Trophoblast cell (in vitro differentiated cells and primary cell): ENCODE measurements around the gene IFITM10.

Experiments
- DNase-seq, 2 donors: peaks; one replicate each; pipeline ENCODE4 v3.0.0-alpha.2; 2016
- H2AFZ ChIP-seq: 2 replicates; pipeline ENCODE4 v1.6.1; 2013; ENCODE audit warnings: low read length, moderate library complexity, mild to moderate bottlenecking; ENCODE audit not compliant: insufficient read depth, poor library complexity
- H2AK5ac ChIP-seq: 2 replicates; pipeline ENCODE4 v1.6.1; 2013; ENCODE audit warnings: mild to moderate bottlenecking, low read length
- H2BK120ac ChIP-seq: 2 replicates; pipeline ENCODE4 v1.6.1; 2013; ENCODE audit warnings: low read length, mild to moderate bottlenecking, moderate library complexity; ENCODE audit not compliant: insufficient read depth, poor library complexity
- H2BK12ac ChIP-seq: 2 replicates; pipeline ENCODE4 v1.6.1; 2013; ENCODE audit warnings: mild to moderate bottlenecking, low read length, moderate library complexity
- H2BK5ac ChIP-seq: 2 replicates; pipeline ENCODE4 v1.6.1; 2013; ENCODE audit warnings: low read length, low read depth, moderate library complexity, mild to moderate bottlenecking; ENCODE audit not compliant: poor library complexity
- H3K14ac ChIP-seq: 2 replicates; pipeline ENCODE4 v1.6.1; 2013; ENCODE audit warnings: mild to moderate bottlenecking, low read length
- H3K18ac ChIP-seq: 2 replicates; pipeline ENCODE4 v1.6.1; 2013; ENCODE audit warnings: mild to moderate bottlenecking, low read length
- H3K23ac ChIP-seq: 2 replicates; pipeline ENCODE4 v1.6.1; 2013; ENCODE audit warnings: low read length
- H3K27ac ChIP-seq: 2 replicates; pipeline ENCODE4 v1.5.1; 2013; ENCODE audit warnings: low read depth, mild to moderate bottlenecking, inconsistent platforms, low read length, moderate library complexity
- H3K27me3 ChIP-seq: 2 replicates; pipeline ENCODE4 v1.6.1; 2013; ENCODE audit warnings: inconsistent platforms, mild to moderate bottlenecking, low read length, moderate library complexity; ENCODE audit not compliant: insufficient read depth
- H3K36me3 ChIP-seq, 2 experiments: 1 replicate in 1 of 2; 2 replicates in 1 of 2; pipeline ENCODE4 v1.6.1; 2013; ENCODE audit warnings: low read length in 2 of 2, mild to moderate bottlenecking in 2 of 2, moderate library complexity in 1 of 2; ENCODE audit not compliant: insufficient read depth in 2 of 2, control insufficient read depth in 1 of 2
- H3K4ac ChIP-seq: 2 replicates; pipeline ENCODE4 v1.6.1; 2013; ENCODE audit warnings: low read depth, mild to moderate bottlenecking, low read length, moderate library complexity
- H3K4me1 ChIP-seq, 2 experiments: 1 replicate in 1 of 2; 2 replicates in 1 of 2; pipeline ENCODE4 v1.6.1; 2013; ENCODE audit warnings: low read length in 2 of 2, mild to moderate bottlenecking in 2 of 2, moderate library complexity in 1 of 2; ENCODE audit not compliant: insufficient read depth in 2 of 2, control insufficient read depth in 1 of 2
- H3K4me2 ChIP-seq: 2 replicates; pipeline ENCODE4 v1.6.1; 2013; ENCODE audit warnings: inconsistent platforms, mild to moderate bottlenecking, low read length, moderate library complexity
- H3K4me3 ChIP-seq: 2 replicates; pipeline ENCODE4 v1.5.1; 2013; ENCODE audit warnings: mild to moderate bottlenecking, low read depth, low read length, inconsistent platforms
- H3K79me1 ChIP-seq: one replicate; pipeline ENCODE4 v1.6.1; 2013; ENCODE audit warnings: low read length
- H3K79me2 ChIP-seq: 2 replicates; pipeline ENCODE4 v1.6.1; 2013; ENCODE audit warnings: low read length, mild to moderate bottlenecking; ENCODE audit not compliant: control insufficient read depth, insufficient read depth, poor library complexity
- H3K9ac ChIP-seq: 2 replicates; pipeline ENCODE4 v1.6.1; 2013; ENCODE audit warnings: mild to moderate bottlenecking, low read length
- H3K9me3 ChIP-seq: 2 replicates; pipeline ENCODE4 v1.6.1; 2013; ENCODE audit warnings: low read depth, mild to moderate bottlenecking, control low read depth, inconsistent platforms, low read length; ENCODE audit not compliant: insufficient read depth
- H4K12ac ChIP-seq: 2 replicates; pipeline ENCODE4 v1.6.1; 2013; ENCODE audit warnings: low read depth, mild to moderate bottlenecking, low read length, moderate library complexity
- H4K8ac ChIP-seq: 2 replicates; pipeline ENCODE4 v1.6.1; 2013; ENCODE audit warnings: low read depth, mild to moderate bottlenecking, low read length, moderate library complexity
- H4K91ac ChIP-seq: one replicate; pipeline ENCODE4 v1.6.1; 2013; ENCODE audit warnings: low read depth, mild to moderate bottlenecking, low read length, moderate library complexity
- WGBS: extraction: QIAGEN DNeasy Blood & Tissue Kit; methylation state at CpG from one replicate; pipeline ENCODE4 v1.1.7; 2013; ENCODE audit warnings: missing lambda C conversion rate; ENCODE audit not compliant: insufficient read length, insufficient coverage; ENCODE audit errors: extremely low coverage; 5-methylcytosine and 5-hydroxymethylcytosine counted together

Gene IFITM10

DNA sequence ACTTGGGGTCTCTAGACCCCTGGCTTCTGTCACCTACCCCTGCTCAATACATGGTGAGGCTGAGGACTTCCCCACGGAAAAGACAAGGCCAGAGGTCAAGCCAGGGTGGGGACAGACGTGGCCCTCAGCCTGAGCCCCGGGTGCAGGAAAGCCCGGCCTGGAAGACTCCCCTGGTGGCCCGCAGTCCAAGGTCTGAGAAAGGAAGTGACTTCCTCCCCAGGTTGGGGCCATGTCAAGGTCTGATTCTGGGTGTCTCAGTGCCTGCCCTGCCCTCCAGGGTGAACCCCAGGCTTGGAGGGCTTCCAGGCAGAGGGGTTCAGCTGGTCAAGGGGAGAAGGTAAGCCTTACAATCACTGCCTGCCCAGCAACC is 9.4 kb upstream of the IFITM10 start:
- no peak overlapping the region for H3K4me3 ChIP-seq
- H2AFZ ChIP-seq = no peak overlapping the region
- peaks cover 8% of the 10 kb centered on the region for H3K79me2 ChIP-seq
- peaks cover 11% of the 10 kb centered on the region for H3K79me1 ChIP-seq
- no peak overlapping the region for H3K4ac ChIP-seq
- H3K9ac ChIP-seq = no peak overlapping the region
- DNase-seq = no peak
- H3K14ac ChIP-seq = no peak overlapping the region
- H3K4me2 ChIP-seq = no peak overlapping the region
- no peak overlapping the region for H3K18ac ChIP-seq
- no peak overlapping the region for H3K23ac ChIP-seq
- no peak overlapping the region for H2BK12ac ChIP-seq
- WGBS = no CpG with 5 or more reads among the region's 5 CpGs
- no peak overlapping the region for H2BK120ac ChIP-seq
- H2AK5ac ChIP-seq = no peak overlapping the region
- no peak overlapping the region for H2BK5ac ChIP-seq
- peaks cover 2% of the 10 kb centered on the region for H3K9me3 ChIP-seq
- no peak overlapping the region for H3K27ac ChIP-seq
- no peaks in the 10 kb centered on the region for H3K27me3 ChIP-seq
- no peak overlapping the region for H4K91ac ChIP-seq
- H4K8ac ChIP-seq = no peak overlapping the region
- no peak overlapping the region for H4K12ac ChIP-seq
- H3K36me3 ChIP-seq = peaks cover 41 to 55% of the 10 kb centered on the region in 2 experiments
- H3K4me1 ChIP-seq = peaks cover 21 to 22% of the 10 kb centered on the region in 2 experiments

GRCh38 chr11:1759151-1759850 is 8.9 kb upstream of the IFITM10 start:
- H3K4ac ChIP-seq = no peak overlapping the region
- H3K4me3 ChIP-seq = no peak overlapping the region
- H2BK120ac ChIP-seq = no peak overlapping the region
- peaks cover 46 to 60% of the 10 kb centered on the region in 2 experiments for H3K36me3 ChIP-seq
- no peak overlapping the region for H3K14ac ChIP-seq
- no peak overlapping the region for H3K23ac ChIP-seq
- peaks cover 8% of the 10 kb centered on the region for H3K79me2 ChIP-seq
- no peak overlapping the region for H3K4me2 ChIP-seq
- H3K9ac ChIP-seq = no peak overlapping the region
- no peak for DNase-seq
- H2BK12ac ChIP-seq = no peak overlapping the region
- H3K27me3 ChIP-seq = no peaks in the 10 kb centered on the region
- H3K27ac ChIP-seq = no peak overlapping the region
- no CpG with 5 or more reads among the region's 23 CpGs for WGBS
- no peak overlapping the region for H2AK5ac ChIP-seq
- H3K4me1 ChIP-seq = peaks cover 19 to 21% of the 10 kb centered on the region in 2 experiments
- H3K18ac ChIP-seq = no peak overlapping the region
- H4K91ac ChIP-seq = no peak overlapping the region
- H3K79me1 ChIP-seq = peaks cover 10% of the 10 kb centered on the region
- no peak overlapping the region for H2AFZ ChIP-seq
- H4K8ac ChIP-seq = no peak overlapping the region
- H3K9me3 ChIP-seq = peaks cover 2% of the 10 kb centered on the region
- H2BK5ac ChIP-seq = no peak overlapping the region
- no peak overlapping the region for H4K12ac ChIP-seq

DNA sequence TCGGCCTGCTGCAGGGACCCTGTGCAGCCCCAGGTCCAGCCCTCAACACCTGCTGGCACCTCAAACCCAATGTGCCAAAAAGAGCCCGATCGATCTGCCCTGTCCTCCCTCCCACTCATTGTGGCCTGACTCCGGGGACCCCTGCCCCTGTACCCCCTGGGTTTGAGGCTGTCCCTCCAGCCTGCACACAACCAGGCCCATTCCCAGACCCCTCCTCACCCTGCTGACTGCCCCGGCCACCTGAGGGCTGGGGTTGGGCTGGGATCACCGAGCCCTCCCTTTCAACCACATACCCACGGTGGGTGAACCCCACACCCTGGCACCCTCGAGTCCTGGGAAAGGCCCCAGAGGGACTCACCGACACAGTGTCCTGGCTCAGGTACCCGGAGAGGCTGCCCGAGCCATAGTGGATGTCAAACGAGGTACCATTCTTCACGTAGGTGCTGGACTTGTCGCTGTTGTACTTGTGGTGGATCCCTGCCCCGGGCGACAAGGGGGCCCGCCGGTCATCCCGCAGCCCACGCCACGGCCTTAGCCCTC is 8.3 kb upstream of the IFITM10 start:
- Histone ChIP-seq H3K27me3 (no peaks in the 10 kb centered on the region), H3K36me3 (peaks cover 49 to 64% of the 10 kb centered on the region in 2 experiments), H2BK5ac (no peak overlapping the region), H2BK12ac (no peak overlapping the region), H2AFZ (no peak overlapping the region), H2AK5ac (no peak overlapping the region), H4K91ac (no peak overlapping the region), H3K4me3 (no peak overlapping the region), H3K9ac (no peak overlapping the region), H3K79me2 (peaks cover 4% of the 10 kb centered on the region), H3K9me3 (peaks cover 2% of the 10 kb centered on the region), H4K8ac (no peak overlapping the region), H3K14ac (no peak overlapping the region), H3K23ac (no peak overlapping the region), H3K4ac (no peak overlapping the region), H3K79me1 (peaks cover 6% of the 10 kb centered on the region), H3K4me1 (peaks cover 18 to 20% of the 10 kb centered on the region in 2 experiments), H3K4me2 (no peak overlapping the region), H2BK120ac (no peak overlapping the region), H3K18ac (no peak overlapping the region), H4K12ac (no peak overlapping the region), H3K27ac (no peak overlapping the region)
- no peak for DNase-seq
- WGBS = no CpG with 5 or more reads among the region's 21 CpGs

DNA sequence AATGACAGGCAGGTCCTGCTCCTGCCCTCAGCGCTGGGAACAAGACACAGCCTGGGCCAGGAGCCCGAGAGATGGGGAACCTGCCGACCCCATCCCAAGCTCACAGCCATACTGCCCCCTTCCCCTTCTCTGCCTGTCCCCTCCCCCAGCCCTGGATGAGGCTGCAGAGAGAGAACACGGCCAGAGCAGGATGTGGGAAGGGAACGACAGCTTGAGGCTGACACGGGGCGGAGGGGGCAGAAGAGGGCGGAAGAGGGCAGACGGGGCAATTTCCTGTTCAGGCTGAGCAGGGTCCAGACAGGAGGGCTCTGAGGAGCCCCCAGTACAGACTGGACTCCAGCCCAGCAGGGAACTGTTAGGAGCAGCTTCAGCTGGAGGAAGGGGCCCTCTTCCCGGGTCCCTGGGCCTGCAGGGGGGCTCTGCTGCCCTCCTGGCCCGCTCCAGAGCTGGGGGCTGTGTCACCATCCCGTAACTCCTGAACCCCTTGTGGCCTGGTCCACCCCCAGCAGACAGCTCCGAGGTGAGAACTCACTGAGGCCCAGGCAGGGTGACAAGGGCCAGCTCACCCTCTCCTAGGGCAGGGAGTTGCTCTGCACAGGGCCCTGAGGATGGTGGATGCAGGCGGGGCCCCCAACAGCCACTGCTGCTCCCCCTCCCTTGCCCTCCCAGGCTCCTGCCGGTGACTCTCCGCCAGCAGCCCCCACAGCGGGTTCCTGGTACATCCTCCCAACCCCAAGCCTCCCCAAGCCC is 7.6 kb upstream of the IFITM10 start:
- Histone ChIP-seq H3K4me3 (no peak overlapping the region), H2BK12ac (no peak overlapping the region), H2AFZ (no peak overlapping the region), H3K9me3 (peaks cover 2% of the 10 kb centered on the region), H4K8ac (no peak overlapping the region), H3K14ac (no peak overlapping the region), H3K36me3 (peaks cover 55 to 70% of the 10 kb centered on the region in 2 experiments), H2BK5ac (no peak overlapping the region), H4K91ac (no peak overlapping the region), H2AK5ac (no peak overlapping the region), H3K27ac (no peak overlapping the region), H2BK120ac (no peak overlapping the region), H3K4ac (no peak overlapping the region), H3K79me1 (peaks cover 2% of the 10 kb centered on the region), H3K4me2 (no peak overlapping the region), H4K12ac (no peak overlapping the region), H3K18ac (no peak overlapping the region), H3K23ac (no peak overlapping the region), H3K79me2 (no peaks in the 10 kb centered on the region), H3K9ac (no peak overlapping the region), H3K27me3 (no peaks in the 10 kb centered on the region), H3K4me1 (peaks cover 17 to 18% of the 10 kb centered on the region in 2 experiments)
- DNase-seq = no peak
- no CpG with 5 or more reads among the region's 17 CpGs for WGBS
